ENCODE results near the gene UTS2B. TPM values are rescaled to one million over a fixed set of nuclear protein-coding genes. Genes with fewer than 3 reads are reported as not detected.

UTS2B gene
- total and polyA plus RNA-seq, 10 of the 15 experiments (the other 5 are each of a cell fraction or from before 2014, with no cell fraction given), result 0.15 to 0.72 (median 0.44) TPM

- TF ChIP-seq, protein P1, sequence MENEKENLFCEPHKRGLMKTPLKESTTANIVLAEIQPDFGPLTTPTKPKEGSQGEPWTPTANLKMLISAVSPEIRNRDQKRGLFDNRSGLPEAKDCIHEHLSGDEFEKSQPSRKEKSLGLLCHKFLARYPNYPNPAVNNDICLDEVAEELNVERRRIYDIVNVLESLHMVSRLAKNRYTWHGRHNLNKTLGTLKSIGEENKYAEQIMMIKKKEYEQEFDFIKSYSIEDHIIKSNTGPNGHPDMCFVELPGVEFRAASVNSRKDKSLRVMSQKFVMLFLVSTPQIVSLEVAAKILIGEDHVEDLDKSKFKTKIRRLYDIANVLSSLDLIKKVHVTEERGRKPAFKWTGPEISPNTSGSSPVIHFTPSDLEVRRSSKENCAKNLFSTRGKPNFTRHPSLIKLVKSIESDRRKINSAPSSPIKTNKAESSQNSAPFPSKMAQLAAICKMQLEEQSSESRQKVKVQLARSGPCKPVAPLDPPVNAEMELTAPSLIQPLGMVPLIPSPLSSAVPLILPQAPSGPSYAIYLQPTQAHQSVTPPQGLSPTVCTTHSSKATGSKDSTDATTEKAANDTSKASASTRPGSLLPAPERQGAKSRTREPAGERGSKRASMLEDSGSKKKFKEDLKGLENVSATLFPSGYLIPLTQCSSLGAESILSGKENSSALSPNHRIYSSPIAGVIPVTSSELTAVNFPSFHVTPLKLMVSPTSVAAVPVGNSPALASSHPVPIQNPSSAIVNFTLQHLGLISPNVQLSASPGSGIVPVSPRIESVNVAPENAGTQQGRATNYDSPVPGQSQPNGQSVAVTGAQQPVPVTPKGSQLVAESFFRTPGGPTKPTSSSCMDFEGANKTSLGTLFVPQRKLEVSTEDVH (IDR thresholded peaks at IDR 0.05; ENCODE audit: low read depth, partially characterized antibody), result no peak
- no peak for TF ChIP-seq SUPT20H (IDR thresholded peaks at IDR 0.05; ENCODE audit: borderline replicate concordance, control insufficient read depth, low read depth, low read length)
- peak; percentile 73 for TF ChIP-seq IRF4 (IDR thresholded peaks at IDR 0.05; ENCODE audit: low read depth, low read length)
- TF ChIP-seq MEF2B (IDR thresholded peaks at IDR 0.05; ENCODE audit: partially characterized antibody, poor library complexity, severe bottlenecking), result peak; percentile 89
- no peak for TF ChIP-seq LARP7 (IDR thresholded peaks at IDR 0.05)
- peak; percentile 86; the same call in 1 of the 2 replicates for TF ChIP-seq FOXM1 (IDR thresholded peaks at IDR 0.05; ENCODE audit: low read depth, low read length)
- no peak for TF ChIP-seq SIX5 (IDR thresholded peaks at IDR 0.05; ENCODE audit: low read depth, low read length, severe bottlenecking)
- no peak for TF ChIP-seq CHD2 (IDR thresholded peaks at IDR 0.05; ENCODE audit: borderline replicate concordance, low read depth, low read length)
- TF ChIP-seq, protein P2, sequence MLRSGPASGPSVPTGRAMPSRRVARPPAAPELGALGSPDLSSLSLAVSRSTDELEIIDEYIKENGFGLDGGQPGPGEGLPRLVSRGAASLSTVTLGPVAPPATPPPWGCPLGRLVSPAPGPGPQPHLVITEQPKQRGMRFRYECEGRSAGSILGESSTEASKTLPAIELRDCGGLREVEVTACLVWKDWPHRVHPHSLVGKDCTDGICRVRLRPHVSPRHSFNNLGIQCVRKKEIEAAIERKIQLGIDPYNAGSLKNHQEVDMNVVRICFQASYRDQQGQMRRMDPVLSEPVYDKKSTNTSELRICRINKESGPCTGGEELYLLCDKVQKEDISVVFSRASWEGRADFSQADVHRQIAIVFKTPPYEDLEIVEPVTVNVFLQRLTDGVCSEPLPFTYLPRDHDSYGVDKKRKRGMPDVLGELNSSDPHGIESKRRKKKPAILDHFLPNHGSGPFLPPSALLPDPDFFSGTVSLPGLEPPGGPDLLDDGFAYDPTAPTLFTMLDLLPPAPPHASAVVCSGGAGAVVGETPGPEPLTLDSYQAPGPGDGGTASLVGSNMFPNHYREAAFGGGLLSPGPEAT (IDR thresholded peaks at IDR 0.05; ENCODE audit: low read depth), result no peak
- TF ChIP-seq, protein P3, sequence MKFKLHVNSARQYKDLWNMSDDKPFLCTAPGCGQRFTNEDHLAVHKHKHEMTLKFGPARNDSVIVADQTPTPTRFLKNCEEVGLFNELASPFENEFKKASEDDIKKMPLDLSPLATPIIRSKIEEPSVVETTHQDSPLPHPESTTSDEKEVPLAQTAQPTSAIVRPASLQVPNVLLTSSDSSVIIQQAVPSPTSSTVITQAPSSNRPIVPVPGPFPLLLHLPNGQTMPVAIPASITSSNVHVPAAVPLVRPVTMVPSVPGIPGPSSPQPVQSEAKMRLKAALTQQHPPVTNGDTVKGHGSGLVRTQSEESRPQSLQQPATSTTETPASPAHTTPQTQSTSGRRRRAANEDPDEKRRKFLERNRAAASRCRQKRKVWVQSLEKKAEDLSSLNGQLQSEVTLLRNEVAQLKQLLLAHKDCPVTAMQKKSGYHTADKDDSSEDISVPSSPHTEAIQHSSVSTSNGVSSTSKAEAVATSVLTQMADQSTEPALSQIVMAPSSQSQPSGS (IDR thresholded peaks at IDR 0.05; ENCODE audit: low read length), result peak; percentile 87
- TF ChIP-seq ZNF384 (IDR thresholded peaks at IDR 0.05; ENCODE audit: borderline replicate concordance, low read depth, low read length), result no peak
- no peak for TF ChIP-seq ZNF687 (IDR thresholded peaks at IDR 0.05)
- no peak for TF ChIP-seq MYB (IDR thresholded peaks at IDR 0.05; ENCODE audit: borderline replicate concordance, low read depth, low read length)
- no peak for TF ChIP-seq RFX5 (IDR thresholded peaks at IDR 0.05; ENCODE audit: low read depth, low read length)
- no peak for TF ChIP-seq E2F4 (IDR thresholded peaks at IDR 0.05; ENCODE audit: low read depth, low read length)
- TF ChIP-seq KLF5 (IDR thresholded peaks at IDR 0.05; ENCODE audit: partially characterized antibody), result no peak
- no peak for TF ChIP-seq NR2C1 (IDR thresholded peaks at IDR 0.05)
Observed at GRCh38 chr3:191235331-191236314, 94.7 kb downstream of the UTS2B start (continued).
